Left cardiac atrium (tissue), 4 donors: ENCODE results near the gene NDP. TPM values are rescaled to one million over a fixed set of nuclear protein-coding genes. Genes with fewer than 3 reads are reported as not detected.

Experiments
- ATAC-seq, 2 donors: fragments of 200-7000 bp; cut with Tn5 transposase; one replicate each; pipeline ENCODE4 v1.9.1; 2020; ENCODE audit warnings: mild to moderate bottlenecking in 2 of 2, moderate library complexity in 2 of 2
- DNase-seq: peaks from one replicate; pipeline ENCODE4 v3.0.0-alpha.2; 2020
- intact Hi-C, 2 donors: fragments of 100-400 bp; cut with DNase I; formaldehyde crosslinking; loops; one replicate each; pipeline versions ENCODE4 v1.14.1 to v1.15.1; 2022 to 2023
- total RNA-seq, 2 donors: library from RNA; stranded (reverse); fragmentation: NEBNext Ultra II Directional; extraction: Animal tissue kit (Norgen Biotek cat#: 25700); gene quantifications; one replicate each; pipeline ENCODE4 v1.2.1, GENCODE V29; 2021
- donor health status: DM: no; HTN: yes; CAD: no.
- donor health status: DM: no; HTN: yes; CAD: no; lungs with severe emphysema.
- donor health status: DM: yes; HTN: yes; CAD: no.
- donor health status: Dilated cardiomyopathy.

The NDP gene
- total RNA-seq, 2 donors from 2014 or later: not detected

- DNase-seq (no peak), ATAC-seq (no peak)
- intact Hi-C loops: no loop called here
Measured at GRCh38 chrX:43909141-43909540, 64.0 kb downstream of the NDP start.

- intact Hi-C loops: no loop called here
- peak in 1 of 2 donors; percentile 59 for ATAC-seq
Measured at GRCh38 chrX:43899878-43900815, 73.0 kb downstream of the NDP start.

More at GRCh38 chrX:43899878-43900815, 73.0 kb downstream of the NDP start:
- DNase-seq: no peak

Other genes starting within 250 kb of the NDP start
- 10 to 100 TPM; 69.7 to 98.1 TPM for gene MAOB, start 90.9 kb downstream of the NDP start, total RNA-seq